Putamen (tissue), 1 donor: Measurements from ENCODE around the gene IGFBP5.

Experiments
- DNase-seq: peaks from one replicate; pipeline ENCODE4 v3.0.0-alpha.2; 2016; ENCODE audit warnings: low spot score

IGFBP5 gene

GRCh38 chr2:216688731-216689340 lies 6.5 kb downstream of the IGFBP5 start:
- DNase-seq = no peak

GRCh38 chr2:216687646-216688045 lies 7.7 kb downstream of the IGFBP5 start:
- no peak for DNase-seq

GRCh38 chr2:216687111-216687510 lies 8.2 kb downstream of the IGFBP5 start:
- no peak for DNase-seq

- DNase-seq = no peak
Measured at GRCh38 chr2:216685327-216685875, 9.9 kb downstream of the IGFBP5 start.

- no peak for DNase-seq
Measured at GRCh38 chr2:216683846-216684245, 11.5 kb downstream of the IGFBP5 start.

- DNase-seq = no peak
Measured at GRCh38 chr2:216681683-216682082, 13.7 kb downstream of the IGFBP5 start.

GRCh38 chr2:216680951-216681629 lies 14.3 kb downstream of the IGFBP5 start:
- no peak for DNase-seq

- DNase-seq = no peak
Measured at GRCh38 chr2:216679658-216680024, 15.7 kb downstream of the IGFBP5 start.

- no peak for DNase-seq
Measured at GRCh38 chr2:216678813-216679657, 16.3 kb downstream of the IGFBP5 start.

- DNase-seq = no peak
Measured at GRCh38 chr2:216678098-216678465, 17.3 kb downstream of the IGFBP5 start.

- DNase-seq = no peak
Measured at GRCh38 chr2:216677439-216678097, 17.8 kb downstream of the IGFBP5 start.

- no peak for DNase-seq
Measured at GRCh38 chr2:216676630-216677029, 18.7 kb downstream of the IGFBP5 start.

GRCh38 chr2:216674376-216674775 lies 21.0 kb downstream of the IGFBP5 start:
- no peak for DNase-seq

GRCh38 chr2:216673609-216674008 lies 21.7 kb downstream of the IGFBP5 start:
- DNase-seq = no peak

- DNase-seq = no peak
Measured at GRCh38 chr2:216673021-216673420, 22.3 kb downstream of the IGFBP5 start.

GRCh38 chr2:216672466-216672865 lies 22.9 kb downstream of the IGFBP5 start:
- DNase-seq = no peak

- no peak for DNase-seq
Measured at GRCh38 chr2:216671791-216672343, 23.5 kb downstream of the IGFBP5 start.

GRCh38 chr2:216671081-216671411 lies 24.3 kb downstream of the IGFBP5 start:
- DNase-seq = no peak

GRCh38 chr2:216670266-216671080 lies 24.9 kb downstream of the IGFBP5 start:
- DNase-seq = no peak

GRCh38 chr2:216666461-216667233 lies 28.7 kb downstream of the IGFBP5 start:
- peak; percentile 67 for DNase-seq
